NB4 (cell line): ENCODE data around the gene CFI.
A peak's percentile ranks its signal among the peaks of the same experiment; 100 is the strongest.

ENCODE experiments used
- DNase-seq: peaks from one replicate; pipeline ENCODE4 v3.0.0; 2010; ENCODE audit warnings: low read depth
- H3K4me3 ChIP-seq: one replicate; pipeline ENCODE4 v1.5.1; 2011; ENCODE audit warnings: mild to moderate bottlenecking, low read depth, low read length, moderate library complexity
- MYC ChIP-seq: IDR thresholded peaks from 2 replicates; pipeline ENCODE4 v1.6.1; 2011; ENCODE audit warnings: low read depth, low read length
- POLR2A ChIP-seq: IDR thresholded peaks from 2 replicates; pipeline ENCODE4 v1.6.1; 2011; ENCODE audit warnings: mild to moderate bottlenecking; ENCODE audit not compliant: insufficient read length; ENCODE audit errors: extremely low read depth
- TF ChIP-seq, protein P1 (sequence below): IDR thresholded peaks from 2 replicates; pipeline ENCODE4 v1.6.1; 2011; ENCODE audit warnings: low read depth, low read length
- TF ChIP-seq, protein P2 (sequence below): IDR thresholded peaks from one replicate; pipeline ENCODE4 v1.5.1; 2012; ENCODE audit warnings: low read depth, low read length

Gene CFI

DNA sequence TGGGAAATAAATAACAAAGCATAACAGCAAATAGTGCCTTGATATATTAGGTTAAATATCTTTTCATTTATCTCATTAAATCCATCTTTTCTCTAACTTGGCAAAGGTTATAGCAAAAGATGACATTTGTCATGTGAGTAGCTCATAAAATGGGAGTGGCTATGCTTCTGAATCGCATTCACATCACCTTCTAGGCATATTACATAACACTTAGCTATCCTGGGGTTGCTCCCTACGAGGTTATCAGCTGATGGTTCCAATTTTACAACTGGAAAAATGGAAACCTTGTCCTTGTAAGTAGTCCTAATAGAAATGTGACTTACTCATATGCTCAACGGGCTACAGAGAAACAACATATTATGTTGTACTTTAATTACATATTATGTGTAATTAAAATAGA lies 88.3 kb downstream of the CFI start:
- no peak overlapping the region for H3K4me3 ChIP-seq
- DNase-seq = no peak
- TF ChIP-seq, protein P1, sequence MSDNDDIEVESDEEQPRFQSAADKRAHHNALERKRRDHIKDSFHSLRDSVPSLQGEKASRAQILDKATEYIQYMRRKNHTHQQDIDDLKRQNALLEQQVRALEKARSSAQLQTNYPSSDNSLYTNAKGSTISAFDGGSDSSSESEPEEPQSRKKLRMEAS = no peak
- TF ChIP-seq, protein P2, sequence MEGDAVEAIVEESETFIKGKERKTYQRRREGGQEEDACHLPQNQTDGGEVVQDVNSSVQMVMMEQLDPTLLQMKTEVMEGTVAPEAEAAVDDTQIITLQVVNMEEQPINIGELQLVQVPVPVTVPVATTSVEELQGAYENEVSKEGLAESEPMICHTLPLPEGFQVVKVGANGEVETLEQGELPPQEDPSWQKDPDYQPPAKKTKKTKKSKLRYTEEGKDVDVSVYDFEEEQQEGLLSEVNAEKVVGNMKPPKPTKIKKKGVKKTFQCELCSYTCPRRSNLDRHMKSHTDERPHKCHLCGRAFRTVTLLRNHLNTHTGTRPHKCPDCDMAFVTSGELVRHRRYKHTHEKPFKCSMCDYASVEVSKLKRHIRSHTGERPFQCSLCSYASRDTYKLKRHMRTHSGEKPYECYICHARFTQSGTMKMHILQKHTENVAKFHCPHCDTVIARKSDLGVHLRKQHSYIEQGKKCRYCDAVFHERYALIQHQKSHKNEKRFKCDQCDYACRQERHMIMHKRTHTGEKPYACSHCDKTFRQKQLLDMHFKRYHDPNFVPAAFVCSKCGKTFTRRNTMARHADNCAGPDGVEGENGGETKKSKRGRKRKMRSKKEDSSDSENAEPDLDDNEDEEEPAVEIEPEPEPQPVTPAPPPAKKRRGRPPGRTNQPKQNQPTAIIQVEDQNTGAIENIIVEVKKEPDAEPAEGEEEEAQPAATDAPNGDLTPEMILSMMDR = no peak
- no peak for TF ChIP-seq MYC
- TF ChIP-seq POLR2A = no peak

DNA sequence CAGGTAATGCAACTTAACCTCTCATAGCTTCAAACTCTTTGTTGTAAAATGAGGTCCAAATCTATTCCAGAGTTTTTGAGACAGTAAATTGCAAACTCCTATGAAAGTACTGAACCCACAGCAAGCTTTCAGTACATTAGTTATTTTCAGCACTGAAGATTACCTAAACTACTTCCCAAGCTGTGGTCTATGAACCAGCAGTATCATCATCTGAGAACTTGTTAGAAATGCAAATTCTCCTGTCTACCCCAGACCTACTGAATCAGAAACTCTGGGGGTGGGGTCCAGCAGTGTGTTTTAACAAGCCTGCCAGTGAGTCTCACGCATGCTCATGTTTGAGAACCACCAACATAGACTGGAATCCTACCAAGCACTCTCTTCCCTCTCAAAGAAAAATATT lies 92.8 kb downstream of the CFI start:
- TF ChIP-seq, protein P2 = no peak
- TF ChIP-seq POLR2A (no peak), MYC (no peak)
- TF ChIP-seq, protein P1 = no peak
- no peak overlapping the region for H3K4me3 ChIP-seq
- DNase-seq = no peak

DNA sequence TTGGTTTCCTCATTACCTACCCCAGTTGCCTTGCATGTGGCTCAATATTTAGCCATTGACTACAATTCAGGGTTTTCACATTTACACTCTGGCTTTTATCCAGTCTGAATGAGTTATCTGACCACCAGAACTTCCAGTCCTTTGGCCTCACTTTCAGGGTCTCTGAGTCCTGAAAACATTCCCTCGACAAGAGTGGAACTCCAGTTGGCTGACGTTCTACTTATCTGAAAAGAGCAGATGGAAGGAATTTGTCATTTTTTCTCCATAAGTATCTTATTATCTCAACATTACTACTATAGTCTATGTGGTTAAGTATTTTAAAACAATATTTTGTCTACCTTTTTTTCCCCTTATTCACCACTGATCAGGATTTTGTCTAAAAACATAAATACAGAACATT lies 93.4 kb downstream of the CFI start:
- no peak for DNase-seq
- TF ChIP-seq, protein P1 = no peak
- no peak for TF ChIP-seq MYC
- TF ChIP-seq, protein P2 = no peak
- no peak for TF ChIP-seq POLR2A
- no peak overlapping the region for H3K4me3 ChIP-seq

DNA sequence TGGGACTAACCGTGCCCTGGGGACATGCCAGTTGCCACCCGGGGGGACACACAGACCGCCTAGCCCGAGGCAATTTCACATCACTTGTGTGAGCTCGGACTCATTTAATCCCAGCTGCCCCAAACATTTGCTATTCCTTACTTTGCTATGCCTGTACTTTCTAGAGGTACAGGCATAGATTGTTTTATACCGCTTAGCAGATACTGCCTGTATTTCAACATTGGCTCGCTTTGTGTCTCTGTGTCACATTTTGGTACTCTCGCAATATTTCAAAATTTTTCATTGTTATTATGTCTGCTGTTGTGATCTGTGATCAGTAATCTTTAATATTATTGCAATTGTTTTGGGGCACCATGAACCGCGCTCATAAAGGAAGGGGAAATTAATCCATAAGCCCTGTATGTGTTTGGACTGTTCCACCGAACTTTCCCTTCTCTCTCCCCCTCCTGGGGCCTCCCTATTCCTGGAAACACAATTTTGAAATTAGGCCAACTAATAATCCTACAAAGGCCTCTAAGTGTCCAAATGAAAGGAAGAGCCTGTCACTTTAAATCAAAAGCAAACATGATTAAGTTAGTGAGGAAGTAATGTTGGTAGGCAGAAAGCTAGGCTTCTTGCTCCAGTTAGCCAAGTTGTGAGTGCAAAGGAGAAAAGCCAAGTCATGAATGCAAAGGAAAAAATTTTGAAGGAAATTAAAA lies 98.0 kb downstream of the CFI start:
- H3K4me3 ChIP-seq = peak overlapping the region; percentile 72
- TF ChIP-seq MYC = no peak
- TF ChIP-seq, protein P1 = no peak
- DNase-seq = peak; percentile 28

DNA sequence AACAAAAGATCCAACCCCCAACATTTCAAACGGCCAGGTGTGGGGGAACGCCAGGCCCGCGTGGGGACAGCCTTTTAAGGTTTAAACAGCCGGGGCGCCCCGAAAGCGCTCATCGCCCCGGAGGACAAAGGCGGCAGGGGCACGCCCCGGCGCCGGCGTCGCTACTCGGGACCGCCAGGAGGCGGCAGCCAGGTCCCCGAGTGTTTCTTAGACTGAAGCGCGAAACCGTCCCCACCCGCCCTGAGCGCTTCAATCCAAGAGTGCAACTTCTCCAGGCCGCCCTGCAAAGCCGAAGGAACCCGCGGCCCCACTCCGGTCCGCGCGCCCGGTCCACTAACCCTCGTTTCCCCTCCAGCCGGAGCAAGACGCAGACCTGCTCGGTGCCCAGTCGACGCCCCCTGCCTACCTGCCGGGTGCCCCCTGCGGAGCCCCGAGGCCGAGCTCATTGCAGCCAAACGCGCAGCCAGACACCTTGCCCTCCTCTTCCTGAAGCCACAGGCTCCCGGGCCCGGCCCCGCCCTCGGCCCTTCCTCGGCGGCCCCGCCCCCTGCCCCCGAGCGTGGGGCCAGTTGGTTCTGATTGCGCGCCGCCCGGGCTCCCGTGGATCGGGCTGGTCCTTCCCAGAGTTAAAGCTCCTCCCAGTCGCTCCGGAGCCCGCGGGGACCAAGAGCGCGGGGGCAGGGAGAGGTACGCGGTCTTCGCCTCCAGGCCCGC lies 98.7 kb downstream of the CFI start, which contains the start of gene CASP6:
Gene CASP6, minus strand, starts transcription at position 496 of the 714 bp plus-strand sequence. Its CDS starts 50 bp downstream, at position 446.
- TF ChIP-seq, protein P1 = 0 out of 2 replicates have a peak, but pooled peaks have one; percentile 37
- TF ChIP-seq MYC (no peak), POLR2A (no peak)
- TF ChIP-seq, protein P2 = peak; percentile 53
- DNase-seq = peak; percentile 85
- peak within 1 kb of the TSS; percentile 72 for H3K4me3 ChIP-seq

DNA sequence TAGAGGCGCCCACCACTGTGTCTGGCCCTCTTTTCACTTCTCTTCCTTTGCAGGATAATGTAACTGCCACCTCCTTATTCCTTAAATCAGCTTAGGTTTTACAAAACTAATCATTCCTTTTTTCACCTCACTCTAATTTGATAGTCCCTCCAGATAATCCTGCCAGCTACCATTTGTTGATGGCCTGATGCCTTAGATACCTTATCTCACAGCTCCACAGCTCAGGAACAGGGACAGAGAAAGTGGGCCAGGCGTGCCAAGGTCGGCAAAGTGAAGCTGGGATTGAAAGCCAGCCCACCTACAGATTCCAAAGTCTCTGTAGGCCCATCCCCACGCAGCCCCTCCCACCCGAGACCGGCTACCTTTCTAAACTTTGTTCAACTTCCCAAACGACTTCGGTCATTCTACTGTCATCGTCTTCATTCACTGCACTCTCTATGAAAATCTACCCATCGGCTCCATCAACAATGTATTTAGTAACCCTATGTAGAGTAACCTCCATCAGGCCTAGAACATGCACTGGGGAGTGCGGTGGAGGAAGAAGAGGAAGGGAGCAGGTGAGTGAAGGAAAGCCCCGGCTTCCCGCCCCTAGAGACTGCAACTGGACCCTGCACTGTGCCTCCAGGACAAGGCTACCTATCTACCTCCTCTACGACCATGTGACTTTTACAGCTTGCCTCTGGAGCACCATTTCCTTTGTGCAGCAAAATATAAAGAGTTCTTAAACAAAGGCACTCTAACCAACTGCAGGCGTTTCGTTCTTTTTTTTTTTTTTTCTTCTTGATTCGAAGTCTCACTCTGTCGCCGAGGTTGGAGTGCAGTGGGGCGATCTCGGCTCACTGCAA lies 100.0 kb downstream of the CFI start:
- H3K4me3 ChIP-seq = peak overlapping the region; percentile 72
- peak; percentile 7 for DNase-seq
- TF ChIP-seq POLR2A (no peak), MYC (no peak)
- TF ChIP-seq, protein P1 = no peak
- TF ChIP-seq, protein P2 = no peak
